ENCODE results near the gene RMP24.

RMP24 gene

GRCh38 chr18:35934891-35935290 is 37.6 kb upstream of the RMP24 start:
- TF ChIP-seq POLR2AphosphoS5 (IDR thresholded peaks at IDR 0.05) (no peak), POLR2A (IDR thresholded peaks at IDR 0.05) (no peak), EP300 (IDR thresholded peaks at IDR 0.05) (no peak), CTCF (IDR thresholded peaks at IDR 0.05) (no peak)
- H3K4me3 ChIP-seq, result no peak overlapping the region
- no peak for DNase-seq (ENCODE audit: low spot score in 2 of 2)
- no peak overlapping the region for H3K27ac ChIP-seq
- WGBS, result 74% methylated on average over 5 of the region's 5 CpGs
- peaks cover 5% of the 10 kb centered on the region for H3K4me1 ChIP-seq
- no peaks in the 10 kb centered on the region for H3K27me3 ChIP-seq
- no peaks in the 10 kb centered on the region for H3K36me3 ChIP-seq
- H3K9me3 ChIP-seq, result no peaks in the 10 kb centered on the region

GRCh38 chr18:35935805-35936204 is 36.7 kb upstream of the RMP24 start:
- Histone ChIP-seq H3K36me3 (no peaks in the 10 kb centered on the region), H3K4me3 (no peak overlapping the region), H3K27ac (no peak overlapping the region), H3K27me3 (no peaks in the 10 kb centered on the region), H3K9me3 (no peaks in the 10 kb centered on the region), H3K4me1 (peaks cover 5% of the 10 kb centered on the region)
- TF ChIP-seq CTCF (IDR thresholded peaks at IDR 0.05) (no peak), EP300 (IDR thresholded peaks at IDR 0.05) (no peak), POLR2AphosphoS5 (IDR thresholded peaks at IDR 0.05) (no peak), POLR2A (IDR thresholded peaks at IDR 0.05) (no peak)
- no peak for DNase-seq (ENCODE audit: low spot score in 2 of 2)
- 80% methylated on average over 4 of the region's 4 CpGs for WGBS

GRCh38 chr18:35936951-35937350 is 35.5 kb upstream of the RMP24 start:
- no peak for TF ChIP-seq POLR2AphosphoS5 (IDR thresholded peaks at IDR 0.05)
- no peak for TF ChIP-seq EP300 (IDR thresholded peaks at IDR 0.05)
- no peak for TF ChIP-seq POLR2A (IDR thresholded peaks at IDR 0.05)
- no peak for TF ChIP-seq CTCF (IDR thresholded peaks at IDR 0.05)
- H3K4me3 ChIP-seq, result no peak overlapping the region
- H3K36me3 ChIP-seq, result no peaks in the 10 kb centered on the region
- 62% methylated on average over 1 of the region's 1 CpG for WGBS
- H3K27me3 ChIP-seq, result no peaks in the 10 kb centered on the region
- H3K9me3 ChIP-seq, result no peaks in the 10 kb centered on the region
- DNase-seq (ENCODE audit: low spot score in 2 of 2), result no peak
- no peak overlapping the region for H3K27ac ChIP-seq
- peaks cover 5% of the 10 kb centered on the region for H3K4me1 ChIP-seq

- H3K9me3 ChIP-seq, result no peaks in the 10 kb centered on the region
- no peaks in the 10 kb centered on the region for H3K27me3 ChIP-seq
- no peak overlapping the region for H3K27ac ChIP-seq
- no peak overlapping the region for H3K4me3 ChIP-seq
- DNase-seq (ENCODE audit: low spot score in 2 of 2), result no peak
- H3K36me3 ChIP-seq, result no peaks in the 10 kb centered on the region
- WGBS, result 81% methylated on average over 1 of the region's 1 CpG
- H3K4me1 ChIP-seq, result peaks cover 5% of the 10 kb centered on the region
- TF ChIP-seq POLR2A (IDR thresholded peaks at IDR 0.05) (no peak), POLR2AphosphoS5 (IDR thresholded peaks at IDR 0.05) (no peak), CTCF (IDR thresholded peaks at IDR 0.05) (no peak), EP300 (IDR thresholded peaks at IDR 0.05) (no peak)
These were observed 34.3 kb upstream of the RMP24 start for GRCh38 chr18:35938158-35938557.

GRCh38 chr18:35938562-35938961 is 33.9 kb upstream of the RMP24 start:
- Histone ChIP-seq H3K27me3 (no peaks in the 10 kb centered on the region), H3K9me3 (no peaks in the 10 kb centered on the region), H3K4me3 (no peak overlapping the region), H3K4me1 (peaks cover 5% of the 10 kb centered on the region), H3K27ac (no peak overlapping the region), H3K36me3 (no peaks in the 10 kb centered on the region)
- 91% methylated on average over 1 of the region's 1 CpG for WGBS
- DNase-seq (ENCODE audit: low spot score in 2 of 2), result no peak
- TF ChIP-seq EP300 (IDR thresholded peaks at IDR 0.05), result no peak
- no peak for TF ChIP-seq POLR2A (IDR thresholded peaks at IDR 0.05)
- no peak for TF ChIP-seq CTCF (IDR thresholded peaks at IDR 0.05)
- TF ChIP-seq POLR2AphosphoS5 (IDR thresholded peaks at IDR 0.05), result no peak

Data from suprapubic skin (tissue), 4 donors.